H1 (cell line): ENCODE measurements around the gene TSSC4. TPM values are rescaled to one million over a fixed set of nuclear protein-coding genes. Genes with fewer than 3 reads are reported as not detected.

Source experiments
- CTCF ChIA-PET: fragments of 300-600 bp; sonication (Branson Sonifier 250); formaldehyde crosslinking; loops from one replicate; lab custom pipeline; 2021; ENCODE audit not compliant: partially characterized antibody; lab: Charles Lee
- POLR2A ChIA-PET: fragments of 300-600 bp; sonication (Branson Sonifier 250); formaldehyde crosslinking; loops from one replicate; lab custom pipeline; 2021; ENCODE audit warnings: inconsistent platforms; ENCODE audit not compliant: partially characterized antibody; lab: Charles Lee
- DNase-seq, 2 experiments: peaks; one replicate each; pipeline versions ENCODE4 v3.0.0 to v3.0.0-alpha.2; 2010 to 2022; ENCODE audit warnings: low spot score in 2 of 2, low read depth in 1 of 2, mixed read lengths in 1 of 2
- FAIRE-seq: peaks from 2 replicates; lab custom pipeline; 2011; peaks lifted over from hg19 to GRCh38; lab: Jason Lieb, UNC
- H2AFZ ChIP-seq: 2 replicates; pipeline ENCODE4 v1.8.1; 2012; ENCODE audit warnings: low read length, inconsistent platforms
- H2AK5ac ChIP-seq: 2 replicates; pipeline ENCODE4 v1.6.1; 2013; ENCODE audit warnings: low read depth, low read length
- H2BK120ac ChIP-seq: replicated peaks from 2 replicates; pipeline ENCODE3; 2013; ENCODE audit warnings: low read depth, low read length, inconsistent platforms
- H2BK12ac ChIP-seq: 2 replicates; pipeline ENCODE4 v1.6.1; 2013; ENCODE audit warnings: low read depth, low read length
- H2BK15ac ChIP-seq: 2 replicates; pipeline ENCODE4 v1.6.1; 2013; ENCODE audit warnings: low read length
- H2BK20ac ChIP-seq: 2 replicates; pipeline ENCODE4 v1.6.1; 2013; ENCODE audit warnings: low read length
- H2BK5ac ChIP-seq: 2 replicates; pipeline ENCODE4 v1.6.1; 2013; ENCODE audit warnings: low read depth, low read length
- H3K14ac ChIP-seq: 2 replicates; pipeline ENCODE4 v1.6.1; 2013; ENCODE audit warnings: inconsistent platforms; ENCODE audit not compliant: insufficient read length
- H3K18ac ChIP-seq: 2 replicates; pipeline ENCODE4 v1.6.1; 2013; ENCODE audit warnings: low read length; ENCODE audit errors: extremely low read depth
- H3K23ac ChIP-seq: 2 replicates; pipeline ENCODE4 v1.6.1; 2013; ENCODE audit warnings: inconsistent platforms; ENCODE audit not compliant: insufficient read length
- H3K23me2 ChIP-seq: 2 replicates; pipeline ENCODE4 v1.6.1; 2013; ENCODE audit warnings: low read depth, low read length
- H3K27ac ChIP-seq: 2 replicates; pipeline ENCODE4 v1.6.1; 2011; ENCODE audit warnings: low read depth, low read length, inconsistent platforms
- H3K27me3 ChIP-seq, 4 experiments: replicated peaks in 1 of 4; 1 replicate in 1 of 4; 2 replicates in 3 of 4; pipeline versions ENCODE4 v1.6.1 to v1.8.1; 2011 to 2013; ENCODE audit warnings: low read length in 3 of 4, mild to moderate bottlenecking in 3 of 4, inconsistent platforms in 2 of 4, mixed read lengths in 2 of 4, moderate library complexity in 1 of 4; ENCODE audit not compliant: control insufficient read depth in 3 of 4, insufficient read depth in 3 of 4; ENCODE audit errors: extremely low read depth in 1 of 4
- H3K36me3 ChIP-seq, 4 experiments: 2 replicates each; pipeline versions ENCODE4 v1.6.1 to v1.8.1; 2011 to 2013; ENCODE audit warnings: mild to moderate bottlenecking in 4 of 4, low read length in 3 of 4, moderate library complexity in 2 of 4, control low read depth in 1 of 4, inconsistent platforms in 1 of 4; ENCODE audit not compliant: insufficient read depth in 4 of 4, control insufficient read depth in 2 of 4
- H3K4ac ChIP-seq: replicated peaks from 2 replicates; pipeline ENCODE3; 2013; ENCODE audit warnings: low read length, low read depth, mixed read lengths, inconsistent platforms; ENCODE audit not compliant: insufficient read length
- H3K4me1 ChIP-seq, 4 experiments: replicated peaks in 1 of 4; 1 replicate in 1 of 4; 2 replicates in 3 of 4; pipeline versions ENCODE4 v1.6.1 to v1.8.1; 2011 to 2013; ENCODE audit warnings: low read length in 3 of 4, inconsistent platforms in 2 of 4, mixed read lengths in 1 of 4; ENCODE audit not compliant: insufficient read depth in 4 of 4, control insufficient read depth in 3 of 4
- H3K4me2 ChIP-seq, 2 experiments: 2 replicates each; pipeline versions ENCODE4 v1.6.1 to v1.8.1; 2011 to 2013; ENCODE audit warnings: low read depth in 2 of 2, low read length in 2 of 2, control low read depth in 1 of 2, inconsistent platforms in 1 of 2, mild to moderate bottlenecking in 1 of 2; ENCODE audit not compliant: insufficient read depth in 1 of 2
- H3K4me3 ChIP-seq, 4 experiments: fragments of 200-600, 300-600 bp in 1 of 4; sonication (generic), shearing (Covaris generic), sonication (Bioruptor Twin) in 1 of 4; 2 replicates each; pipeline versions ENCODE4 v1.5.1 to v1.8.1; 2011 to 2016; ENCODE audit warnings: low read length in 4 of 4, low read depth in 3 of 4, control low read depth in 2 of 4, inconsistent platforms in 2 of 4, mild to moderate bottlenecking in 2 of 4, mixed read lengths in 1 of 4, moderate library complexity in 1 of 4; ENCODE audit not compliant: insufficient read depth in 2 of 4; ENCODE audit errors: extremely low read depth in 1 of 4
- H3K56ac ChIP-seq: replicated peaks from 2 replicates; pipeline ENCODE3; 2013; ENCODE audit warnings: low read depth, mild to moderate bottlenecking, mixed read lengths, low read length, inconsistent platforms; ENCODE audit not compliant: insufficient read length
- H3K79me1 ChIP-seq: 2 replicates; pipeline ENCODE4 v1.6.1; 2013; ENCODE audit warnings: low read depth, low read length, control low read depth
- H3K79me2 ChIP-seq, 2 experiments: 2 replicates each; pipeline versions ENCODE4 v1.6.1 to v1.8.1; 2012 to 2013; ENCODE audit warnings: low read length in 2 of 2, mild to moderate bottlenecking in 2 of 2, inconsistent platforms in 1 of 2; ENCODE audit not compliant: insufficient read depth in 2 of 2, control insufficient read depth in 1 of 2
- H3K9ac ChIP-seq, 4 experiments: replicated peaks in 1 of 4; 1 replicate in 1 of 4; 2 replicates in 3 of 4; pipeline versions ENCODE4 v1.6.1 to v1.8.1; 2011 to 2013; ENCODE audit warnings: low read depth in 3 of 4, low read length in 3 of 4, control low read depth in 2 of 4, mild to moderate bottlenecking in 2 of 4, moderate library complexity in 2 of 4, inconsistent platforms in 1 of 4; ENCODE audit errors: extremely low read depth in 1 of 4
- H3K9me3 ChIP-seq, 2 experiments: 2 replicates each; pipeline versions ENCODE4 v1.6.1 to v1.8.1; 2012 to 2013; ENCODE audit warnings: mild to moderate bottlenecking in 2 of 2, moderate library complexity in 2 of 2, control low read depth in 1 of 2, inconsistent platforms in 1 of 2, low read depth in 1 of 2, low read length in 1 of 2, mixed read lengths in 1 of 2; ENCODE audit not compliant: insufficient read depth in 2 of 2
- H4K20me1 ChIP-seq, 2 experiments: replicated peaks in 1 of 2; 2 replicates each; pipeline versions ENCODE3 to v1.8.1; 2011 to 2013; ENCODE audit warnings: inconsistent platforms in 2 of 2, low read length in 2 of 2, mild to moderate bottlenecking in 1 of 2; ENCODE audit not compliant: insufficient read depth in 2 of 2, control insufficient read depth in 1 of 2
- H4K5ac ChIP-seq: 2 replicates; pipeline ENCODE4 v1.6.1; 2013; ENCODE audit warnings: low read length, low read depth, mixed read lengths, inconsistent platforms; ENCODE audit not compliant: insufficient read length
- H4K8ac ChIP-seq: 2 replicates; pipeline ENCODE4 v1.8.0; 2013; ENCODE audit warnings: mild to moderate bottlenecking, moderate library complexity, low read length, inconsistent platforms; ENCODE audit not compliant: insufficient read depth; ENCODE audit errors: extremely low read depth
- H4K91ac ChIP-seq: replicated peaks from 2 replicates; pipeline ENCODE3; 2013; ENCODE audit warnings: low read length, mixed read lengths, inconsistent platforms; ENCODE audit not compliant: insufficient read length
- ASH2L ChIP-seq: fragments of 200-600, 300-600 bp; sonication (generic); IDR thresholded peaks from one replicate; pipeline ENCODE4 v1.7.1; 2017; ENCODE audit warnings: low read length
- EGR1 ChIP-seq: IDR thresholded peaks from 2 replicates; pipeline ENCODE4 v1.6.1; 2011; ENCODE audit warnings: low read depth, low read length, borderline replicate concordance
- EP300 ChIP-seq, 2 experiments: IDR thresholded peaks; 1 replicate in 1 of 2; 2 replicates in 1 of 2; pipeline ENCODE4 v1.6.1; 2011 to 2012; ENCODE audit warnings: low read depth in 2 of 2, low read length in 2 of 2, mild to moderate bottlenecking in 2 of 2, borderline replicate concordance in 1 of 2, inconsistent platforms in 1 of 2, moderate library complexity in 1 of 2
- EZH2 ChIP-seq: fragments of 200-600 bp; sonication (generic); IDR thresholded peaks from 2 replicates; pipeline ENCODE4 v1.7.1; 2012; ENCODE audit warnings: low read depth, mild to moderate bottlenecking, moderate library complexity, low read length, inconsistent platforms; ENCODE audit not compliant: severe bottlenecking
- HDAC6 ChIP-seq: IDR thresholded peaks from one replicate; pipeline ENCODE4 v1.7.1; 2012; ENCODE audit warnings: low read depth, mild to moderate bottlenecking, inconsistent platforms, low read length, moderate library complexity
- KDM1A ChIP-seq: fragments of 200-600, 300-600 bp; sonication (generic); IDR thresholded peaks from 2 replicates; pipeline ENCODE4 v1.7.1; 2016; ENCODE audit warnings: mild to moderate bottlenecking, low read length, borderline replicate concordance
- SP2 ChIP-seq: IDR thresholded peaks from 2 replicates; pipeline ENCODE4 v1.6.1; 2012; ENCODE audit warnings: mild to moderate bottlenecking, low read length, inconsistent platforms
- TAF1 ChIP-seq: IDR thresholded peaks from 2 replicates; pipeline ENCODE4 v1.6.1; 2011; ENCODE audit warnings: mild to moderate bottlenecking, low read depth, low read length
- WGBS, 2 experiments: shearing (Covaris generic) in 1 of 2; methylation state at CpG; one replicate each; pipeline versions ENCODE4 v1.1.6 to v1.1.7; 2013 to 2015; ENCODE audit warnings: low lambda C conversion rate in 2 of 2, mixed read lengths in 2 of 2, inconsistent platforms in 1 of 2, low coverage in 1 of 2, missing lambda C conversion rate in 1 of 2; ENCODE audit not compliant: insufficient replicate concordance in 2 of 2, insufficient coverage in 1 of 2, insufficient read length in 1 of 2; ENCODE audit errors: extremely low coverage in 1 of 2, missing lambda C conversion rate in 1 of 2; 5-methylcytosine and 5-hydroxymethylcytosine counted together
- polyA plus RNA-seq, 7 experiments: library from polyadenylated mRNA; depleted of rRNA in 3 of 7; stranded (reverse) in 5 of 7; unstranded in 2 of 7; fragments of >200 nt in 5 of 7; fragments of 200-250 nt in 2 of 7; gene quantifications; 1 replicate in 5 of 7; 2 replicates in 1 of 7; 4 replicates in 1 of 7; pipeline versions ENCODE4 v1.2.1 to v1.2.3, GENCODE V29; 2011 to 2013; ENCODE audit warnings: missing spikeins in 2 of 7, mixed read lengths in 2 of 7
- total RNA-seq: library from RNA; stranded (reverse); fragmentation: NEBNext Ultra II Directional; extraction: Animal tissue kit (Norgen Biotek cat#: 25700); gene quantifications from 2 replicates; pipeline ENCODE4 v1.2.1, GENCODE V29; 2021
- TF ChIP-seq, protein P1 (sequence below), 3 experiments: IDR thresholded peaks; 1 replicate in 2 of 3; 2 replicates in 1 of 3; pipeline versions ENCODE4 v1.5.1 to v1.6.1; 2011; ENCODE audit warnings: low read length in 3 of 3, mild to moderate bottlenecking in 3 of 3, inconsistent platforms in 2 of 3, low read depth in 1 of 3, moderate library complexity in 1 of 3; ENCODE audit not compliant: insufficient read depth in 1 of 3; ENCODE audit errors: control extremely low read depth in 1 of 3

Gene TSSC4
- total and polyA plus RNA-seq, 2 of the 8 experiments (the other 6 are each of a cell fraction or from before 2014, with no cell fraction given) = 34.0 to 39.3 TPM

DNA sequence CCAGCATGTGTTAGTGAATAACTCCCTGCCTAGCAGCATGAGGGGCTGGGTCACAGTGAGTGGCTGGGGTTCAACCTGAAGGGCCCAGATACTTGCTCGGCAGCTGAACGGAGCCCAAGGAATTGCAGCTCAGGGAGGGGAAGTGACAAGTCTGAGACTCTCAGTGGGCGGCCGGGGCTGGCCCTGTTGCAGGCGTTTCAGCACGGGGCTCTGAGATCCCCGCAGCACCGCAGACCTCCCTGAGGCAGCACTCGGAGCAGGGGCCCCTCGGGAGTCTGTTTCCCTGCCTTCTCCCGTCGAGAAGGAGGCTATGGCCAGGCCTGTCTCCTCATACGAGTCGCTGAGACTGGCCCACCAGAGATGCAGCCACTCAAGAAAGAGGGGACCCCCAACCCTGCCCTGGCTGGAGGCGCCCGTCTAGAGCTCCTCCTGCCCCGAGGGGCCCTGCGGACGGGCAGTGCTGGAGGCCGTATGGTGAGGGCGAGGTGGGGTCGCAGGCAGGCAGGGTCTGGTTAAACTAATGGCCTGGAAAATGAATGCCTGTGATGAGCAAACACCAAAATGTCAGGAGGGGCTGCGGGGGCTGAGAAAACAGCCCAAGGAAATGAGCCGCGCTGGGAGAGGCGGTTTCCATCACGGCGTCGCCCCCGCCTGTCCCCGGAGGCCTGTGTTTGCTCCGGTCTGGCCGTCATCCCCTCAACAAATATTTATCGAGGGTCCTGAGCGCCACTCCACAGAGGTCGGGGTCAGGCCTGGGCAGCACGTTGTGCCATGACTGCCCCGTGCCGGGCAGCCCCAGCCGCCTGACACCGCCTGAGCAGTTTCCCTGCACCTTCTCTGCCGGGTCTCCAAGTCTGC is 9.3 kb downstream of the TSSC4 start:
- no peak overlapping the region for H4K5ac ChIP-seq
- no peak overlapping the region for H3K27ac ChIP-seq
- H2BK15ac ChIP-seq = no peak overlapping the region
- H2AK5ac ChIP-seq = no peak overlapping the region
- no peaks in the 10 kb centered on the region; a peak in 1 of 7 replicates for H3K27me3 ChIP-seq
- ChIA-PET CTCF (interaction anchor here (0.7 to 14.1 kb wide), 7 partner anchors 9 to 239 kb away, joined by 3 to 196 read pairs (median 6); partner anchors contain the start of gene TSSC4), POLR2A (interaction anchor here (1.0 to 3.8 kb wide), 2 partner anchors 9 to 33 kb away, joined by 5 to 18 read pairs; partner anchors contain the start of genes CD81 and TSSC4)
- H3K23me2 ChIP-seq = no peaks in the 10 kb centered on the region
- H3K18ac ChIP-seq = no peak overlapping the region
- H3K56ac ChIP-seq = no peak overlapping the region
- H4K8ac ChIP-seq = peak overlapping the region; percentile 51; the same call in 1 of the 2 replicates
- no peak overlapping the region for H3K4ac ChIP-seq
- H2AFZ ChIP-seq = no peak overlapping the region
- H3K79me1 ChIP-seq = no peaks in the 10 kb centered on the region
- no peak overlapping the region for H2BK20ac ChIP-seq
- no peak overlapping the region for H2BK120ac ChIP-seq
- no peak overlapping the region for H4K91ac ChIP-seq
- no peak overlapping the region for H2BK12ac ChIP-seq
- no peaks in the 10 kb centered on the region for H3K9me3 ChIP-seq
- DNase-seq (no peak), FAIRE-seq (no peak)
- H3K4me2 ChIP-seq = no peak overlapping the region
- H3K14ac ChIP-seq = no peak overlapping the region
- no peaks in the 10 kb centered on the region for H3K36me3 ChIP-seq
- no peaks in the 10 kb centered on the region for H3K79me2 ChIP-seq
- H3K4me3 ChIP-seq = no peak overlapping the region
- WGBS, 2 experiments = 92% methylated on average over 41 of the region's 42 CpGs; no CpG with 5 or more reads in 1 of the 2 experiments
- H3K9ac ChIP-seq = no peak overlapping the region
- no peaks in the 10 kb centered on the region for H3K4me1 ChIP-seq
- H3K23ac ChIP-seq = no peak overlapping the region
- H4K20me1 ChIP-seq = peaks cover 0 to 3% of the 10 kb centered on the region in 2 experiments
- no peak overlapping the region for H2BK5ac ChIP-seq
- no peak for TF ChIP-seq HDAC6
- no peak for TF ChIP-seq EGR1
- TF ChIP-seq EP300 (IDR thresholded peaks at IDR 0.05; ENCODE audit: borderline replicate concordance in 1 of 2, low read depth in 2 of 2, low read length in 2 of 2) = no peak
- no peak for TF ChIP-seq EZH2
- no peak for TF ChIP-seq SP2
- TF ChIP-seq, protein P1, sequence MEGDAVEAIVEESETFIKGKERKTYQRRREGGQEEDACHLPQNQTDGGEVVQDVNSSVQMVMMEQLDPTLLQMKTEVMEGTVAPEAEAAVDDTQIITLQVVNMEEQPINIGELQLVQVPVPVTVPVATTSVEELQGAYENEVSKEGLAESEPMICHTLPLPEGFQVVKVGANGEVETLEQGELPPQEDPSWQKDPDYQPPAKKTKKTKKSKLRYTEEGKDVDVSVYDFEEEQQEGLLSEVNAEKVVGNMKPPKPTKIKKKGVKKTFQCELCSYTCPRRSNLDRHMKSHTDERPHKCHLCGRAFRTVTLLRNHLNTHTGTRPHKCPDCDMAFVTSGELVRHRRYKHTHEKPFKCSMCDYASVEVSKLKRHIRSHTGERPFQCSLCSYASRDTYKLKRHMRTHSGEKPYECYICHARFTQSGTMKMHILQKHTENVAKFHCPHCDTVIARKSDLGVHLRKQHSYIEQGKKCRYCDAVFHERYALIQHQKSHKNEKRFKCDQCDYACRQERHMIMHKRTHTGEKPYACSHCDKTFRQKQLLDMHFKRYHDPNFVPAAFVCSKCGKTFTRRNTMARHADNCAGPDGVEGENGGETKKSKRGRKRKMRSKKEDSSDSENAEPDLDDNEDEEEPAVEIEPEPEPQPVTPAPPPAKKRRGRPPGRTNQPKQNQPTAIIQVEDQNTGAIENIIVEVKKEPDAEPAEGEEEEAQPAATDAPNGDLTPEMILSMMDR (IDR thresholded peaks at IDR 0.05; ENCODE audit: control extremely low read depth in 1 of 3, insufficient read depth in 1 of 3, low read depth in 1 of 3, low read length in 3 of 3) = no peak
- TF ChIP-seq ASH2L = no peak
- no peak for TF ChIP-seq TAF1
- TF ChIP-seq KDM1A = no peak
